Nephron progenitor cell (in vitro differentiated cells): ENCODE data around the gene COL6A2.

Experiments used
- DNase-seq: peaks from one replicate; pipeline ENCODE4 v3.0.0; 2021
- H3K27ac Mint-ChIP-seq: 2 replicates; pipeline ENCODE4 v1.8.0; 2021; ENCODE audit warnings: mild to moderate bottlenecking, moderate library complexity, mixed read lengths
- H3K27me3 Mint-ChIP-seq: 2 replicates; pipeline ENCODE4 v1.8.0; 2021; ENCODE audit warnings: mild to moderate bottlenecking, low read depth, mixed read lengths; ENCODE audit not compliant: poor library complexity
- H3K36me3 Mint-ChIP-seq: 2 replicates; pipeline ENCODE4 v1.8.0; 2021; ENCODE audit warnings: low read depth, mixed read lengths
- H3K4me1 Mint-ChIP-seq: 2 replicates; pipeline ENCODE4 v1.8.0; 2021; ENCODE audit warnings: mixed read lengths
- H3K4me3 Mint-ChIP-seq: 2 replicates; pipeline ENCODE4 v1.8.0; 2021; ENCODE audit warnings: mild to moderate bottlenecking, moderate library complexity, mixed read lengths
- H3K9me3 Mint-ChIP-seq: 2 replicates; pipeline ENCODE4 v1.8.0; 2021; ENCODE audit warnings: mild to moderate bottlenecking, moderate library complexity, mixed read lengths
- TF ChIP-seq, protein P1 (sequence below): fragments of 200-600 bp; sonication (generic); IDR thresholded peaks from 2 replicates; pipeline ENCODE4 v1.5.0; 2021; ENCODE audit warnings: antibody characterized with exemption

COL6A2 gene

DNA sequence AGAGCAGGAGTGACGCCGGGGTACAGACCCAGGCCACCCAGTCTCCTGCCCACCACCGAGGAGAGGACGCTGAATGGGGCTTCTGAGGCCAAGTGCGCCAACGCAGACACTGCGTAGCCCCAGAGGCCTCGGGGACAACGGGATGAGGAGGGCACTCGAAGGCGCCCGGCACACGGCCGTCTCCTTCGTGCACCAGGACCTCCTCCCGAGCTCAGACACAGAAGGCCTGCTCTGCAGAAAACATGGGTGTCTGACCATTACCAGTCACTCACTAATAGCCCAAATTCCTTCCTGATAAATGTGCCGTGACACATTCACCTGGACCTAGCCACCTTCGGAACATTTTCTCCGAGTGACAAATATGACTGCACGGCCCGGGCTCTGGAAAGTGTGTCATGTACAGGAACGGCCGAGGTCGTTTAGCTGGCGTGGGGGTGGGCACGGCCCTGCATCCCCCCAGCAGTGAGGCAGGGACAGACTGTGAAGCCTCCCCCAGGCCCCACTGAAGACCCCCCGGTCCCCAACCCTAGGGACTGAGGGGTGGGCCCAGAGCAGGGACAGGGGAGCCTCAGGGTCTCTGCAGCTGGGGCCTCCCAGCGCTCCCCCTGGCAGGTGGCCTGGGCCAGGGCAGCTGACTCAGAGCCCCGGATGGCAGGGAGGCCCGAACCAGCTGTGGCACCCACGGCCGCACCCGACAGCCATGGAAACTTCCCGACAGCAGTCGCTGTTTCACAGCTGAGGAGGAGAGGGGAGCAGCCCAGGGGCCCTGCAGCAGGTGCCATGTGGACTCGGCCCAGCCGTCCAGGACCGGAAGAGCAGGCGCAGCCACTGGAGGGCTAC, 16.7 kb upstream of the COL6A2 start:
- TF ChIP-seq, protein P1, sequence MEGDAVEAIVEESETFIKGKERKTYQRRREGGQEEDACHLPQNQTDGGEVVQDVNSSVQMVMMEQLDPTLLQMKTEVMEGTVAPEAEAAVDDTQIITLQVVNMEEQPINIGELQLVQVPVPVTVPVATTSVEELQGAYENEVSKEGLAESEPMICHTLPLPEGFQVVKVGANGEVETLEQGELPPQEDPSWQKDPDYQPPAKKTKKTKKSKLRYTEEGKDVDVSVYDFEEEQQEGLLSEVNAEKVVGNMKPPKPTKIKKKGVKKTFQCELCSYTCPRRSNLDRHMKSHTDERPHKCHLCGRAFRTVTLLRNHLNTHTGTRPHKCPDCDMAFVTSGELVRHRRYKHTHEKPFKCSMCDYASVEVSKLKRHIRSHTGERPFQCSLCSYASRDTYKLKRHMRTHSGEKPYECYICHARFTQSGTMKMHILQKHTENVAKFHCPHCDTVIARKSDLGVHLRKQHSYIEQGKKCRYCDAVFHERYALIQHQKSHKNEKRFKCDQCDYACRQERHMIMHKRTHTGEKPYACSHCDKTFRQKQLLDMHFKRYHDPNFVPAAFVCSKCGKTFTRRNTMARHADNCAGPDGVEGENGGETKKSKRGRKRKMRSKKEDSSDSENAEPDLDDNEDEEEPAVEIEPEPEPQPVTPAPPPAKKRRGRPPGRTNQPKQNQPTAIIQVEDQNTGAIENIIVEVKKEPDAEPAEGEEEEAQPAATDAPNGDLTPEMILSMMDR = no peak
- no peak for DNase-seq
- Mint-ChIP-seq H3K4me3 (no peak overlapping the region), H3K36me3 (no peaks in the 10 kb centered on the region), H3K9me3 (peaks cover 5% of the 10 kb centered on the region), H3K27me3 (peaks cover 8% of the 10 kb centered on the region), H3K27ac (no peak overlapping the region), H3K4me1 (peaks cover 18% of the 10 kb centered on the region)

DNA sequence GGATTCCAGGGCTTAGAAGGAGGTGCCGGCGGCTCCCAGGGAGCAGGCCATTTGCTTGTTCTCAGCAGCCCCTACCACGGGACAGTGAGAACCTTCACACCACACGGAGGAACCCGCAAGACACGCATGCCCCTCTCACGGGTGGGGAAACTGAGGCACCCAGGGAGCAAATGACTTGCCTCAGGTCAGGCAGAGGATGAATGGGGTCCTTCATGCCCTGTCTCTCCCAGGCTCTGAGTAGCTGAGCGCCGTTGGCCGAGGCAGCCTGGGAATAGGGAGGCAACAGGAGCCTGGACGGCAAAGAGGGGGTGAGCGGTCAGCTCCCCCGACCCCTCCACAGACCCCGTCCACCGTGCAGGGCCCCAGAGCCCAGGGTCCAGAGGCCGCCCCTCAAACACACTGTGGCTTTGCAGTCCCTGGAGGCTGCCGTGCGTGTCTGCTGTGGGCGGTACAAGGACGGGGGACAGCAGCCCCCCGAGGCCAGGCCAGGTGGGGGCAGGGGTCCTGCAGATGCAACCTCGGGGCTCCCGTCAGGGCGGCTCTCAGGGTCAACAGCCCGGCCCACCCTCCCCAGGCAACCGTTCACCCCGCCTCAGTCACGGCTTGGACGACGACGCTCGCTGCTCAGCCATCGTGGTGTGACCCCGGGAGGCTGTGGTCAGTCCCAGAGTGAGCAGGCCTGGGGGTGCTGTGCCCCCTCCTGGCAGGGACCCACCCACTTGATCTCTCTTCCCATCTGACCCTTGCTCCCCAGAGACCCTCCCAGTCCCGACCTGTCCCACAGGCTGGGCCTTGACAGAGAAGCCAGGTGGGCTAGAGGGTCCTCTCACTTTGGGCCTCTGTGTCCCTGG, 15.8 kb upstream of the COL6A2 start:
- H3K4me3 Mint-ChIP-seq = no peak overlapping the region
- no peak for DNase-seq
- no peaks in the 10 kb centered on the region for H3K36me3 Mint-ChIP-seq
- peaks cover 10% of the 10 kb centered on the region for H3K9me3 Mint-ChIP-seq
- no peak overlapping the region for H3K27ac Mint-ChIP-seq
- H3K27me3 Mint-ChIP-seq = peaks cover 10% of the 10 kb centered on the region
- TF ChIP-seq, protein P1 = no peak
- H3K4me1 Mint-ChIP-seq = peaks cover 18% of the 10 kb centered on the region

- H3K9me3 Mint-ChIP-seq = peaks cover 15% of the 10 kb centered on the region
- peaks cover 12% of the 10 kb centered on the region for H3K27me3 Mint-ChIP-seq
- no peak overlapping the region for H3K27ac Mint-ChIP-seq
These were observed 15.3 kb upstream of the COL6A2 start for GRCh38 chr21:46082713-46082962.

DNA sequence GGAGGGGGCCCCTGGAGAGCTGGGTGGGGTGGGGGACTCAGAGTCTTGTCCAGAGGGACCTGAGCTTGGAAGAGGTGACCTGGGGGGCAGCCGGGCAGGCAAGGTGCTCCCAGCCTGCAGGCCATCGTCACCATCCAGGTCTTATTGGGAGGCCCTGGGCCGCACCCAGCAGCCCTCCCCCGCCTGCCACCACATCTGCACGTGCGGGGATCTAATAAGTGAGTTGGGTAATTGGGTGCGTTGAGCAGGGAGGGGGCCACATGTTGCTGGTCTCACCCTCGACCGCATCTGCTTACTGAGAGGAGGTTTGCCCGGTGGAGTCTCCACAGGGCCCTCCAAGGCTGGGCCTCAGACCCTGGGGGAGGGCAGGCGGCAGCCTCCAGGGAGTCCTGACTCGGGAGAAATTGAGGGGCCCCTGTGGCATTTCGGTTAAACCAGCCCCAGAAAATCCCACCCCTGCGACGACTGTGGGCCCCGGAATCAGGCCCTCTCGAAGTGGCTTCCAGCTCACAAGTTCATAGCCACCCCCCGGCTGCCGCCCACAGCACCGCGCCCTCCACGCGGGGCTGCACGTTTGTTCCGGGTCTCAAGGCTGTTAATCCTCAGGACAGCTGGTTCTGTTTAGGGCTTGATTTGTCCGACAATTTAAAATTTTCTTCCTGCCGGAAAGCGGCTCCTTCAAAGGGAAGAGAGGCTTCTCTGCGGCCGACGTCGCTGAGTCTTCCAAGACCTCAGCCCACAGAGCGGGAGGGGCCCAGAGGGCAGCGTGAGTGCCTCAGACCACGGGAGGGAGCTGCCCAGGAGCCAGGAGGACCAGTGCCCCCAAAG, 14.7 kb upstream of the COL6A2 start:
- no peak for DNase-seq
- peaks cover 12% of the 10 kb centered on the region for H3K27me3 Mint-ChIP-seq
- no peaks in the 10 kb centered on the region for H3K36me3 Mint-ChIP-seq
- peaks cover 21% of the 10 kb centered on the region for H3K9me3 Mint-ChIP-seq
- TF ChIP-seq, protein P1 = no peak
- H3K4me1 Mint-ChIP-seq = peaks cover 18% of the 10 kb centered on the region
- peak overlapping the region; percentile 48 for H3K27ac Mint-ChIP-seq
- H3K4me3 Mint-ChIP-seq = no peak overlapping the region

More at GRCh38 chr21:46082713-46082962, 15.3 kb upstream of the COL6A2 start:
- no peaks in the 10 kb centered on the region for H3K36me3 Mint-ChIP-seq
- peaks cover 18% of the 10 kb centered on the region for H3K4me1 Mint-ChIP-seq
- DNase-seq = no peak
- TF ChIP-seq, protein P1 = no peak
- no peak overlapping the region for H3K4me3 Mint-ChIP-seq

GRCh38 chr21:46083791-46084561, 13.9 kb upstream of the COL6A2 start:
- H3K27me3 Mint-ChIP-seq = peaks cover 9% of the 10 kb centered on the region
- TF ChIP-seq, protein P1 = no peak
- no peak for DNase-seq
- H3K9me3 Mint-ChIP-seq = peaks cover 29% of the 10 kb centered on the region
- H3K36me3 Mint-ChIP-seq = no peaks in the 10 kb centered on the region
- H3K4me1 Mint-ChIP-seq = peaks cover 18% of the 10 kb centered on the region
- no peak overlapping the region for H3K4me3 Mint-ChIP-seq
- no peak overlapping the region for H3K27ac Mint-ChIP-seq
